Eye (tissue), 1 donor: ENCODE measurements around the gene FAM149A.
A peak's percentile ranks its signal among the peaks of the same experiment; 100 is the strongest.

Experiments
- DNase-seq: peaks from one replicate; pipeline ENCODE4 v3.0.0-alpha.2; 2015

Gene FAM149A

GRCh38 chr4:186166852-186167512 is 62.5 kb downstream of the FAM149A start:
- no peak for DNase-seq

- no peak for DNase-seq
Observed at GRCh38 chr4:186167605-186168004, 63.1 kb downstream of the FAM149A start.

GRCh38 chr4:186168750-186169149 is 64.2 kb downstream of the FAM149A start:
- no peak for DNase-seq

- peak; percentile 74 for DNase-seq
Observed at GRCh38 chr4:186169333-186169944, 64.9 kb downstream of the FAM149A start.

- no peak for DNase-seq
Observed at GRCh38 chr4:186169945-186170802, 65.7 kb downstream of the FAM149A start.

GRCh38 chr4:186170966-186171365 is 66.5 kb downstream of the FAM149A start:
- no peak for DNase-seq

- no peak for DNase-seq
Observed at GRCh38 chr4:186172546-186172945, 68.0 kb downstream of the FAM149A start.

- peak; percentile 0 for DNase-seq
Observed at GRCh38 chr4:186188107-186188506, 83.6 kb downstream of the FAM149A start.

- no peak for DNase-seq
Observed at GRCh38 chr4:186189656-186190055, 85.2 kb downstream of the FAM149A start.

- DNase-seq = no peak
Observed at GRCh38 chr4:186190581-186191199, 86.2 kb downstream of the FAM149A start.

- DNase-seq = peak; percentile 93
Observed at GRCh38 chr4:186191200-186192065, 86.9 kb downstream of the FAM149A start, which contains the start of gene CYP4V2. Gene CYP4V2 (plus strand): TSS chr4:186191567. CDS start chr4:186191824, 257 bp downstream.

GRCh38 chr4:186192066-186192612 is 87.6 kb downstream of the FAM149A start:
- peak; percentile 84 for DNase-seq

- peak; percentile 0 for DNase-seq
Observed at GRCh38 chr4:186193851-186194250, 89.3 kb downstream of the FAM149A start.

GRCh38 chr4:186196063-186196462 is 91.6 kb downstream of the FAM149A start:
- DNase-seq = no peak

GRCh38 chr4:186200516-186200915 is 96.0 kb downstream of the FAM149A start:
- DNase-seq = peak; percentile 43

- no peak for DNase-seq
Observed at GRCh38 chr4:186201010-186201409, 96.5 kb downstream of the FAM149A start.

- DNase-seq = no peak
Observed at GRCh38 chr4:186201535-186202230, 97.2 kb downstream of the FAM149A start.

- no peak for DNase-seq
Observed at GRCh38 chr4:186202490-186203140, 98.1 kb downstream of the FAM149A start.

- no peak for DNase-seq
Observed at GRCh38 chr4:186203406-186203805, 98.9 kb downstream of the FAM149A start.

GRCh38 chr4:186204103-186204559 is 99.6 kb downstream of the FAM149A start:
- DNase-seq = peak; percentile 60
